Endometrial microvascular endothelial cells (primary cell): ENCODE measurements around the gene CDC20. TPM values are rescaled to one million over a fixed set of nuclear protein-coding genes. Genes with fewer than 3 reads are reported as not detected.
"Not testable (repeated sequence)": the region's sequence is repeated elsewhere in the genome, so short reads cannot be mapped to it uniquely, and the experiment has no call there.

ENCODE experiments used
- in situ Hi-C: cut with HindIII; loops from 2 replicates; pipeline ENCODE4 v1.10.0; 2017; ENCODE audit warnings: low sequenced_read_pairs, low pct_unique_long_range_greater_than_20kb; ENCODE audit errors: inconsistent ontology term
- total RNA-seq: library from RNA; depleted of rRNA; stranded (reverse); fragments of >200 nt; gene quantifications from one replicate; pipeline ENCODE4 v1.2.3, GENCODE V29; 2015; ENCODE audit errors: inconsistent ontology term

CDC20 gene
- total RNA-seq, 1 donor from 2014 or later: 251 TPM

GRCh38 chr1:43351421-43352350 lies 7.1 kb upstream of the CDC20 start:
- in situ Hi-C loops: no loop called here

GRCh38 chr1:43352351-43352705 lies 6.5 kb upstream of the CDC20 start:
- in situ Hi-C loops: no loop called here

- in situ Hi-C loops: no loop called here
These were observed 5.9 kb upstream of the CDC20 start for GRCh38 chr1:43352881-43353280.

- in situ Hi-C loops: no loop called here
These were observed 4.3 kb upstream of the CDC20 start for GRCh38 chr1:43354471-43354870.

- in situ Hi-C loops: no loop called here
These were observed 3.8 kb upstream of the CDC20 start for GRCh38 chr1:43354936-43355335.

GRCh38 chr1:43357251-43357650 lies 1.5 kb upstream of the CDC20 start:
- in situ Hi-C loops: no loop called here

GRCh38 chr1:43358121-43358745 lies 548 bp upstream of the CDC20 start:
- in situ Hi-C loops: no loop called here

GRCh38 chr1:43359696-43360095 lies 915 bp downstream of the CDC20 start:
- in situ Hi-C loops: no loop called here

- in situ Hi-C loops: no loop called here
These were observed 1.8 kb downstream of the CDC20 start for GRCh38 chr1:43360616-43361015.

GRCh38 chr1:43363283-43363934 lies 4.6 kb downstream of the CDC20 start:
- in situ Hi-C loops: no loop called here

- in situ Hi-C loops: no loop called here
These were observed 5.2 kb downstream of the CDC20 start for GRCh38 chr1:43363935-43364525.

GRCh38 chr1:43365678-43366077 lies 6.9 kb downstream of the CDC20 start:
- in situ Hi-C loops: no loop called here

GRCh38 chr1:43366179-43366578 lies 7.4 kb downstream of the CDC20 start:
- in situ Hi-C loops: no loop called here

GRCh38 chr1:43366601-43367025 lies 7.8 kb downstream of the CDC20 start:
- in situ Hi-C loops: no loop called here

- in situ Hi-C loops: no loop called here
These were observed 8.5 kb downstream of the CDC20 start for GRCh38 chr1:43367026-43367903.

GRCh38 chr1:43367904-43368645 lies 9.3 kb downstream of the CDC20 start, which contains the start of gene ELOVL1:
Gene ELOVL1 (minus strand): TSS chr1:43368011. CDS start chr1:43365609, 2,402 bp downstream.
- in situ Hi-C loops: no loop called here

GRCh38 chr1:43368646-43369020 lies 9.9 kb downstream of the CDC20 start:
- in situ Hi-C loops: no loop called here

- in situ Hi-C loops: not testable (repeated sequence)
These were observed 11.0 kb downstream of the CDC20 start for GRCh38 chr1:43369779-43370178.
